ENCODE results near the gene KRT8. TPM values are rescaled to one million over a fixed set of nuclear protein-coding genes. Genes with fewer than 3 reads are reported as not detected.

KRT8 gene
- total and polyA plus RNA-seq, 2 of the 13 experiments (the other 11 are each of a cell fraction or from before 2014, with no cell fraction given) = 498 to 718 TPM

DNA sequence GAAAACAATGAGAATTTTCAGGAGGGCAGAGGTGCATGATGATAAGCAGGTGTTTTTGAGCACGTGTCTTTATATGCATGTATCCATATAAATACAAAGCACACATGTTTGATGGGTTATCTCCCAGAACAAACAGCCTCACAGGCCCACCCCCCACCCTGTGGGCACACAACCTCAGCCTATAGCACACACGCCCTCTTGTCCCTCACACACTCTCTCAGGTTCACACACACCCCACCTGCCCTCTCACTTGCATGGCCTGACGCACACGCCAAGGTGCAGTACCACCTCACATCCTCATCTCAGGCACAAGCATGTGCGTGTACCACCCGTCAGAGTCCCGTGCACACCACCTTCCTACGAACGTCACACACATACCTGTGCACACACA lies 8.6 kb upstream of the KRT8 start (continued):
- TF ChIP-seq, protein P1, sequence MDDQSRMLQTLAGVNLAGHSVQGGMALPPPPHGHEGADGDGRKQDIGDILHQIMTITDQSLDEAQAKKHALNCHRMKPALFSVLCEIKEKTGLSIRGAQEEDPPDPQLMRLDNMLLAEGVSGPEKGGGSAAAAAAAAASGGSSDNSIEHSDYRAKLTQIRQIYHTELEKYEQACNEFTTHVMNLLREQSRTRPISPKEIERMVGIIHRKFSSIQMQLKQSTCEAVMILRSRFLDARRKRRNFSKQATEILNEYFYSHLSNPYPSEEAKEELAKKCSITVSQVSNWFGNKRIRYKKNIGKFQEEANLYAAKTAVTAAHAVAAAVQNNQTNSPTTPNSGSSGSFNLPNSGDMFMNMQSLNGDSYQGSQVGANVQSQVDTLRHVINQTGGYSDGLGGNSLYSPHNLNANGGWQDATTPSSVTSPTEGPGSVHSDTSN (CRISPR knock-in tag; IDR thresholded peaks at IDR 0.05; ENCODE audit: borderline replicate concordance) = no peak

DNA sequence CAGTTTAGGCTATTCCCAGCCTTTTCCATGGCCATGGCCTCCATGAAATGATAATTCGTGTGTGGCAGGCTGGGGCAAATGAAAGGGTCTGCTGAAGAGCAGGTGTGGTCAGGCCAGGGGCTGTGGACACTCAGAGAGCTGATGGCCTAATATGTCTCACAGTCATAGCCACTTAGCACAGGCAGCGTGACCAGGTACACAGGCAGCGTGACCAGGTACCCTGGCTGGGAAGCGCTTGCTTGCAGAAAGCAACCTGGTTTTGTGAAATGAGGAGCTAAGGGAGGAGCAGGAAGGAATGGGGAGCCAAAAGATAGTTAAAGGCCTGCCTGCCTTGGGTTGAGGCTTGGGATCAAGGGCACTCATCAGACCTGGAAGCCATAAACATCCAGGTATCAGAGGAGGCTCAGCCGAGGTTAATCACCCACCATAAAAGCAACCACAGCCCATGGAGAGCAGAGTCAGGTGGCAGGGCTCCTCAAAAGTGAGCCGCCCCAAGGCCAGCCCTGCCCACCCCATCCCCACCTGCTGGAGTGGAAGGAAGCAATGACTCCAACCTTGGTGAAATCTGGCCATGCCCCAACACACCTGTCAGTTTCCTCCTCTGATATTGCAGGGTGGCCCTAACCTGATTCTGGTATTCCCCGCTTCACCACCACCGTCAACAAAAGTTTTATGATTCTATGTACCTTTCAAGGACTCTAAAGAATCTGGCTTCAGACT lies 8.0 kb upstream of the KRT8 start:
- Histone ChIP-seq H3K4me1 (ENCODE audit: insufficient read depth, low read length) (peaks cover 89% of the 10 kb centered on the region), H2AFZ (ENCODE audit: low read length) (no peak overlapping the region), H4K20me1 (ENCODE audit: insufficient read depth, low read length) (no peaks in the 10 kb centered on the region), H3K4me2 (ENCODE audit: low read depth, low read length) (peak overlapping the region; percentile 32; the same call in 1 of the 2 replicates), H3K27ac (ENCODE audit: extremely low read length, insufficient read depth, low read length) (no peak overlapping the region), H3K9ac (ENCODE audit: insufficient read depth, low read depth, low read length) (no peak overlapping the region), H3K27me3 (ENCODE audit: control insufficient read depth in 1 of 2, insufficient read depth in 2 of 2, low read length in 2 of 2) (no peaks in the 10 kb centered on the region), H3K36me3 (replicated peaks in 1 of 2; ENCODE audit: control insufficient read depth in 1 of 2, insufficient read depth in 2 of 2, low read length in 2 of 2) (no peaks in the 10 kb centered on the region), H3K9me3 (ENCODE audit: low read length) (no peaks in the 10 kb centered on the region), H3K79me2 (ENCODE audit: insufficient read depth, low read length) (no peaks in the 10 kb centered on the region), H3K4me3 (replicated peaks in 1 of 3; ENCODE audit: insufficient read depth in 1 of 3, low read depth in 2 of 3, low read length in 3 of 3) (no peak overlapping the region)
- intact Hi-C loops (cut with micrococcal nuclease; ENCODE audit: unreplicated experiment) = no loop called here
- no TSS peak for BruUV-seq (replicated peaks)
- in situ Hi-C loops (cut with HindIII; ENCODE audit: extremely low pct_ligation_motif_present, low pct_unique_long_range_greater_than_20kb) = no loop called here
- no peak for TF ChIP-seq RARA (CRISPR knock-in tag; IDR thresholded peaks at IDR 0.05)
- TF ChIP-seq, protein P2, sequence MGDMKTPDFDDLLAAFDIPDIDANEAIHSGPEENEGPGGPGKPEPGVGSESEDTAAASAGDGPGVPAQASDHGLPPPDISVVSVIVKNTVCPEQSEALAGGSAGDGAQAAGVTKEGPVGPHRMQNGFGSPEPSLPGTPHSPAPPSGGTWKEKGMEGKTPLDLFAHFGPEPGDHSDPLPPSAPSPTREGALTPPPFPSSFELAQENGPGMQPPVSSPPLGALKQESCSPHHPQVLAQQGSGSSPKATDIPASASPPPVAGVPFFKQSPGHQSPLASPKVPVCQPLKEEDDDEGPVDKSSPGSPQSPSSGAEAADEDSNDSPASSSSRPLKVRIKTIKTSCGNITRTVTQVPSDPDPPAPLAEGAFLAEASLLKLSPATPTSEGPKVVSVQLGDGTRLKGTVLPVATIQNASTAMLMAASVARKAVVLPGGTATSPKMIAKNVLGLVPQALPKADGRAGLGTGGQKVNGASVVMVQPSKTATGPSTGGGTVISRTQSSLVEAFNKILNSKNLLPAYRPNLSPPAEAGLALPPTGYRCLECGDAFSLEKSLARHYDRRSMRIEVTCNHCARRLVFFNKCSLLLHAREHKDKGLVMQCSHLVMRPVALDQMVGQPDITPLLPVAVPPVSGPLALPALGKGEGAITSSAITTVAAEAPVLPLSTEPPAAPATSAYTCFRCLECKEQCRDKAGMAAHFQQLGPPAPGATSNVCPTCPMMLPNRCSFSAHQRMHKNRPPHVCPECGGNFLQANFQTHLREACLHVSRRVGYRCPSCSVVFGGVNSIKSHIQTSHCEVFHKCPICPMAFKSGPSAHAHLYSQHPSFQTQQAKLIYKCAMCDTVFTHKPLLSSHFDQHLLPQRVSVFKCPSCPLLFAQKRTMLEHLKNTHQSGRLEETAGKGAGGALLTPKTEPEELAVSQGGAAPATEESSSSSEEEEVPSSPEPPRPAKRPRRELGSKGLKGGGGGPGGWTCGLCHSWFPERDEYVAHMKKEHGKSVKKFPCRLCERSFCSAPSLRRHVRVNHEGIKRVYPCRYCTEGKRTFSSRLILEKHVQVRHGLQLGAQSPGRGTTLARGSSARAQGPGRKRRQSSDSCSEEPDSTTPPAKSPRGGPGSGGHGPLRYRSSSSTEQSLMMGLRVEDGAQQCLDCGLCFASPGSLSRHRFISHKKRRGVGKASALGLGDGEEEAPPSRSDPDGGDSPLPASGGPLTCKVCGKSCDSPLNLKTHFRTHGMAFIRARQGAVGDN (CRISPR knock-in tag; IDR thresholded peaks at IDR 0.05) = peak; percentile 15; the same call in 1 of the 2 replicates
- TF ChIP-seq IKZF4 (CRISPR knock-in tag; IDR thresholded peaks at IDR 0.05; ENCODE audit: borderline replicate concordance, low read depth, not compliant biosample characterization) = peak; percentile 29
- ATAC-seq = no peak
- no peak for DNase-seq (ENCODE audit: low spot score)
- CTCF ChIA-PET (ENCODE audit: low intra/inter-chr PET ratio, low total read pairs) = no interaction called here
- POLR2A ChIA-PET = no interaction called here
- 50% methylated on average over 8 of the region's 8 CpGs for WGBS (ENCODE audit: low lambda C conversion rate)
- no peak for FAIRE-seq
